WTC11 (cell line): ENCODE data around the gene BUD23. TPM values are rescaled to one million over a fixed set of nuclear protein-coding genes. Genes with fewer than 3 reads are reported as not detected.

Experiments used
- ATAC-seq: fragments of 200-7000 bp; cut with Tn5 transposase; 2 replicates; pipeline ENCODE4 v1.10.0; 2021; ENCODE audit warnings: mild to moderate bottlenecking, moderate library complexity
- CTCF ChIA-PET: fragments of 300-600 bp; sonication (Branson Sonifier 250); formaldehyde crosslinking; loops from one replicate; lab custom pipeline; 2021; ENCODE audit warnings: antibody characterized with exemption; lab: Charles Lee
- POLR2A ChIA-PET: fragments of 350-600 bp; sonication (Branson Sonifier 250); formaldehyde crosslinking; loops from one replicate; lab custom pipeline; 2021; ENCODE audit warnings: antibody characterized with exemption; lab: Charles Lee
- DNase-seq: peaks from one replicate; pipeline ENCODE4 v3.0.0; 2021; ENCODE audit warnings: low spot score
- H3K27ac Mint-ChIP-seq: 2 replicates; pipeline ENCODE4 v1.8.0; 2021; ENCODE audit warnings: mixed read lengths
- H3K27me3 Mint-ChIP-seq: 2 replicates; pipeline ENCODE4 v1.8.0; 2021; ENCODE audit warnings: low read depth, mild to moderate bottlenecking, moderate library complexity, mixed read lengths
- H3K36me3 Mint-ChIP-seq: 2 replicates; pipeline ENCODE4 v1.8.0; 2021; ENCODE audit warnings: mixed read lengths
- H3K4me1 Mint-ChIP-seq: 2 replicates; pipeline ENCODE4 v1.8.0; 2022; ENCODE audit warnings: mixed read lengths
- H3K4me3 Mint-ChIP-seq: 2 replicates; pipeline ENCODE4 v1.8.0; 2021; ENCODE audit warnings: mild to moderate bottlenecking, moderate library complexity, mixed read lengths
- H3K9me3 Mint-ChIP-seq: 2 replicates; pipeline ENCODE4 v1.8.0; 2021; ENCODE audit warnings: mixed read lengths
- ETV6 ChIP-seq: sonication (generic); formaldehyde crosslinking; IDR thresholded peaks from 2 replicates; pipeline ENCODE4 v1.8.1; 2022; ENCODE audit warnings: mild to moderate bottlenecking, missing genetic modification reagents
- FOXK1 ChIP-seq: sonication (generic); formaldehyde crosslinking; IDR thresholded peaks from 2 replicates; pipeline ENCODE4 v1.8.0; 2022; ENCODE audit warnings: mild to moderate bottlenecking, moderate library complexity, missing genetic modification reagents
- GABPB1 ChIP-seq: sonication (generic); formaldehyde crosslinking; IDR thresholded peaks from 2 replicates; pipeline ENCODE4 v1.8.1; 2023; ENCODE audit warnings: mild to moderate bottlenecking, missing genetic modification reagents
- HMGXB4 ChIP-seq: sonication (generic); formaldehyde crosslinking; IDR thresholded peaks from 2 replicates; pipeline ENCODE4 v1.8.1; 2023; ENCODE audit warnings: mild to moderate bottlenecking, moderate library complexity, missing genetic modification reagents
- IRF1 ChIP-seq: sonication (generic); formaldehyde crosslinking; IDR thresholded peaks from 2 replicates; pipeline ENCODE4 v1.8.0; 2023; ENCODE audit warnings: missing genetic modification reagents
- IRF2 ChIP-seq: sonication (generic); formaldehyde crosslinking; IDR thresholded peaks from 2 replicates; pipeline ENCODE4 v1.8.0; 2022; ENCODE audit warnings: low read depth, missing genetic modification reagents, borderline replicate concordance
- MXD4 ChIP-seq: fragments of 250-450 bp; sonication (Bioruptor Pico); IDR thresholded peaks from 2 replicates; pipeline ENCODE4 v1.8.0; 2021; ENCODE audit warnings: mild to moderate bottlenecking, moderate library complexity, borderline replicate concordance
- PREB ChIP-seq: sonication (generic); formaldehyde crosslinking; IDR thresholded peaks from 2 replicates; pipeline ENCODE4 v1.8.1; 2022; ENCODE audit warnings: mild to moderate bottlenecking, missing genetic modification reagents, moderate library complexity, borderline replicate concordance
- SOX15 ChIP-seq: fragments of 250-450 bp; sonication (Bioruptor Pico); IDR thresholded peaks from 2 replicates; pipeline ENCODE4 v1.9.0; 2021; ENCODE audit warnings: mild to moderate bottlenecking
- SP1 ChIP-seq: sonication (generic); formaldehyde crosslinking; conservative IDR thresholded peaks from 2 replicates; pipeline ENCODE4 v1.8.1; 2022; ENCODE audit warnings: missing genetic modification reagents
- USF1 ChIP-seq: sonication (generic); formaldehyde crosslinking; IDR thresholded peaks from 2 replicates; pipeline ENCODE4 v1.8.0; 2022; ENCODE audit warnings: mild to moderate bottlenecking, missing genetic modification reagents
- ZNF121 ChIP-seq: sonication (generic); formaldehyde crosslinking; IDR thresholded peaks from 2 replicates; pipeline ENCODE4 v1.8.0; 2023; ENCODE audit warnings: missing genetic modification reagents
- ZNF138 ChIP-seq: sonication (generic); formaldehyde crosslinking; conservative IDR thresholded peaks from 2 replicates; pipeline ENCODE4 v1.8.1; 2022; ENCODE audit warnings: mild to moderate bottlenecking, moderate library complexity, missing genetic modification reagents
- ZNF219 ChIP-seq: sonication (generic); formaldehyde crosslinking; IDR thresholded peaks from 2 replicates; pipeline ENCODE4 v1.8.0; 2023; ENCODE audit warnings: missing genetic modification reagents, mild to moderate bottlenecking, borderline replicate concordance
- total RNA-seq: library from RNA; stranded (reverse); gene quantifications from 3 replicates; pipeline ENCODE4 v1.2.3, GENCODE V29; 2021
- TF ChIP-seq, protein P1 (sequence below): sonication (generic); formaldehyde crosslinking; IDR thresholded peaks from 2 replicates; pipeline ENCODE4 v1.8.0; 2022; ENCODE audit warnings: mild to moderate bottlenecking, missing genetic modification reagents
- TF ChIP-seq, protein P2 (sequence below): sonication (generic); formaldehyde crosslinking; IDR thresholded peaks from 2 replicates; pipeline ENCODE4 v1.8.0; 2023; ENCODE audit warnings: mild to moderate bottlenecking, missing genetic modification reagents
- TF ChIP-seq, protein P3 (sequence below): sonication (generic); formaldehyde crosslinking; IDR thresholded peaks from 2 replicates; pipeline ENCODE4 v1.8.1; 2022; ENCODE audit warnings: mild to moderate bottlenecking, moderate library complexity, missing genetic modification reagents
- TF ChIP-seq, protein P4 (sequence below): sonication (generic); formaldehyde crosslinking; IDR thresholded peaks from 2 replicates; pipeline ENCODE4 v1.8.1; 2022; ENCODE audit warnings: low read depth, missing genetic modification reagents, borderline replicate concordance
- TF ChIP-seq, protein P5 (sequence below): sonication (generic); formaldehyde crosslinking; conservative IDR thresholded peaks from 2 replicates; pipeline ENCODE4 v1.8.1; 2022; ENCODE audit warnings: mild to moderate bottlenecking, missing genetic modification reagents

The BUD23 gene
- total RNA-seq, 1 experiment from 2014 or later: 91.9 TPM

DNA sequence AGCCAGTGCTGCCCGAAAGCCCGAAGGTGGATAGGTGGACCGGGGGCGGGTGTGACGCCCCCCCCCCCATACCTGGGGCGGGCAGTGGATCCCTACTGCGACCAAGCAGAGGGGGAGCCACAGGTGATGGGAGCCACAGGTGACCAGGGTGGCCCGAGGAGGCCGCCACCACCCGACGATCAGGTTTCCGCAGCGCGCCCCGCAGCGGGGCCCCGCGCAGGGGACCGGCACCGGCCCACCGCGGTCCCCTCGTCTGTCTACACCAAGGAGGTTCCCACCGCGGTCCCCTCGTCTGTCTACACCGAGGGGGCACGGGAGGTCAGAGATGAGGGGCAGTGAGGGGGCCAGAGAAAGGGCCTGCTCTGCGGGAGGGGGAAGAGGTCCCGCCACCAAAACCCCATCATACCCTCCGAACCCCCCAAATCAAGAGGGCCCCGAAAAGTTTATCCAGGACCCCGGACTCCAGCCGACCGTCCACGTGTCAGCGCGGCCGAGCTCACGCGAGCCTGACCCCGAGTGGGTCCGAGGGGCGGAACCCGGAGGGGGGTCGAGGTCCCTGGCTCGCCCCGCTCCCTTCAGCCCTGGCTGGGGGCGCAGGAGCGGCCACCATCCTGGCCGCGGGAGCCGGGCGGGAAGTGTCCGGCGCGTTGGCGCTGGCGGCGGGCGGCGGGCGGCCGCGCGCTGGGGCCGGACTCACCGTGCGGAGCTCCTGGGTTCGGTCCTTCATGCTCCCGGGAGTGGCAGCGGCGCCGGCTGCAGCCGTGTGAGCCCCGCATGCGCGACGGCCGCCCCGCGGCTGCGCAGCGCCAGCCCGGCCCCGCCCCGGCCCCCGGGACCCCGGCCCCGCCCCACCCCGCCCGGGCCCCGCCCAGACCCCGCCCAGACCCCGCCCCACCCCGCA is 35.8 kb downstream of the BUD23 start, which contains the start of gene STX1A (continued):
- TF ChIP-seq FOXK1 (CRISPR knock-in tag): 0 out of 2 replicates have a peak, but pooled peaks have one; percentile 8
- TF ChIP-seq IRF2 (CRISPR knock-in tag): no peak
- no peak for TF ChIP-seq IRF1 (CRISPR knock-in tag)
- TF ChIP-seq PREB (CRISPR knock-in tag): no peak
- TF ChIP-seq SP1 (CRISPR knock-in tag): peak; percentile 36; the same call in 1 of the 2 replicates
- TF ChIP-seq, protein P1, sequence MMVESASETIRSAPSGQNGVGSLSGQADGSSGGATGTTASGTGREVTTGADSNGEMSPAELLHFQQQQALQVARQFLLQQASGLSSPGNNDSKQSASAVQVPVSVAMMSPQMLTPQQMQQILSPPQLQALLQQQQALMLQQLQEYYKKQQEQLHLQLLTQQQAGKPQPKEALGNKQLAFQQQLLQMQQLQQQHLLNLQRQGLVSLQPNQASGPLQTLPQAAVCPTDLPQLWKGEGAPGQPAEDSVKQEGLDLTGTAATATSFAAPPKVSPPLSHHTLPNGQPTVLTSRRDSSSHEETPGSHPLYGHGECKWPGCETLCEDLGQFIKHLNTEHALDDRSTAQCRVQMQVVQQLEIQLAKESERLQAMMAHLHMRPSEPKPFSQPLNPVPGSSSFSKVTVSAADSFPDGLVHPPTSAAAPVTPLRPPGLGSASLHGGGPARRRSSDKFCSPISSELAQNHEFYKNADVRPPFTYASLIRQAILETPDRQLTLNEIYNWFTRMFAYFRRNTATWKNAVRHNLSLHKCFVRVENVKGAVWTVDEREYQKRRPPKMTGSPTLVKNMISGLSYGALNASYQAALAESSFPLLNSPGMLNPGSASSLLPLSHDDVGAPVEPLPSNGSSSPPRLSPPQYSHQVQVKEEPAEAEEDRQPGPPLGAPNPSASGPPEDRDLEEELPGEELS (CRISPR knock-in tag): peak; percentile 36; the same call in 1 of the 2 replicates
- no peak for TF ChIP-seq MXD4 (CRISPR knock-in tag)
- TF ChIP-seq, protein P2, sequence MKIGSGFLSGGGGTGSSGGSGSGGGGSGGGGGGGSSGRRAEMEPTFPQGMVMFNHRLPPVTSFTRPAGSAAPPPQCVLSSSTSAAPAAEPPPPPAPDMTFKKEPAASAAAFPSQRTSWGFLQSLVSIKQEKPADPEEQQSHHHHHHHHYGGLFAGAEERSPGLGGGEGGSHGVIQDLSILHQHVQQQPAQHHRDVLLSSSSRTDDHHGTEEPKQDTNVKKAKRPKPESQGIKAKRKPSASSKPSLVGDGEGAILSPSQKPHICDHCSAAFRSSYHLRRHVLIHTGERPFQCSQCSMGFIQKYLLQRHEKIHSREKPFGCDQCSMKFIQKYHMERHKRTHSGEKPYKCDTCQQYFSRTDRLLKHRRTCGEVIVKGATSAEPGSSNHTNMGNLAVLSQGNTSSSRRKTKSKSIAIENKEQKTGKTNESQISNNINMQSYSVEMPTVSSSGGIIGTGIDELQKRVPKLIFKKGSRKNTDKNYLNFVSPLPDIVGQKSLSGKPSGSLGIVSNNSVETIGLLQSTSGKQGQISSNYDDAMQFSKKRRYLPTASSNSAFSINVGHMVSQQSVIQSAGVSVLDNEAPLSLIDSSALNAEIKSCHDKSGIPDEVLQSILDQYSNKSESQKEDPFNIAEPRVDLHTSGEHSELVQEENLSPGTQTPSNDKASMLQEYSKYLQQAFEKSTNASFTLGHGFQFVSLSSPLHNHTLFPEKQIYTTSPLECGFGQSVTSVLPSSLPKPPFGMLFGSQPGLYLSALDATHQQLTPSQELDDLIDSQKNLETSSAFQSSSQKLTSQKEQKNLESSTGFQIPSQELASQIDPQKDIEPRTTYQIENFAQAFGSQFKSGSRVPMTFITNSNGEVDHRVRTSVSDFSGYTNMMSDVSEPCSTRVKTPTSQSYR (CRISPR knock-in tag): no peak
- 0 out of 2 replicates have a peak, but pooled peaks have one; percentile 34 for TF ChIP-seq HMGXB4
- TF ChIP-seq GABPB1: no peak
- TF ChIP-seq, protein P3, sequence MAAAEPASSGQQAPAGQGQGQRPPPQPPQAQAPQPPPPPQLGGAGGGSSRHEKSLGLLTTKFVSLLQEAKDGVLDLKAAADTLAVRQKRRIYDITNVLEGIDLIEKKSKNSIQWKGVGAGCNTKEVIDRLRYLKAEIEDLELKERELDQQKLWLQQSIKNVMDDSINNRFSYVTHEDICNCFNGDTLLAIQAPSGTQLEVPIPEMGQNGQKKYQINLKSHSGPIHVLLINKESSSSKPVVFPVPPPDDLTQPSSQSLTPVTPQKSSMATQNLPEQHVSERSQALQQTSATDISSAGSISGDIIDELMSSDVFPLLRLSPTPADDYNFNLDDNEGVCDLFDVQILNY (CRISPR knock-in tag): 0 out of 2 replicates have a peak, but pooled peaks have one; percentile 16
- TF ChIP-seq ZNF138: no peak
- no peak for TF ChIP-seq SOX15 (CRISPR knock-in tag)
- TF ChIP-seq ETV6: peak; percentile 56; the same call in 1 of the 2 replicates

DNA sequence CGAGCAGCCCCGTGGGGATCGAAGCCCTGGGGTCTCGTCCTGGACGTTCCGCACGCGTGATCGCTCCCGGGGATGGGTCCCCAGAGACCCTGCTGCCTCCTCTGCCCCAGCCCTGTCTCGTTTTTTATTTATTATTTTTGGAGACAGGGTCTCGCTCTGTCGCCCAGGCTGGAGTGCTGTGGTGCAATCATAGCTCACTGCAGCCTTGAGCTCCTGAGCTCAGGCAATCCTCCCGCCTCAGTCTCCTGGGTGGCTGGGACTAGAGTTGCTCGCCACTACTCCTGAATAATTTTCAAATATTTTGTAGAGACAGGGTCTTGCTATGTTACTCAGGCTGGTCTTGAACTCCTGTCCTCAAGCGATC is 36.4 kb downstream of the BUD23 start:
- no peaks in the 10 kb centered on the region for H3K4me1 Mint-ChIP-seq
- ATAC-seq: peak; percentile 9; the same call in 1 of the 2 replicates
- CTCF ChIA-PET: interaction anchor here (1.0 to 2.0 kb wide), 7 partner anchors 9 to 113 kb away, joined by 4 to 18 read pairs (median 4); no protein-coding TSS in a partner anchor
- no peaks in the 10 kb centered on the region for H3K36me3 Mint-ChIP-seq
- POLR2A ChIA-PET: interaction anchor here (0.8 kb wide), 1 partner anchor 16 kb away, joined by 5 read pairs; no protein-coding TSS in a partner anchor
- no peak for DNase-seq
- H3K9me3 Mint-ChIP-seq: no peaks in the 10 kb centered on the region
- peak overlapping the region; percentile 64 for H3K4me3 Mint-ChIP-seq
- no peak overlapping the region for H3K27ac Mint-ChIP-seq
- peaks cover 42% of the 10 kb centered on the region for H3K27me3 Mint-ChIP-seq
- TF ChIP-seq FOXK1 (CRISPR knock-in tag) (no peak), USF1 (CRISPR knock-in tag) (no peak), ZNF121 (CRISPR knock-in tag) (peak; percentile 85; the same call in 1 of the 2 replicates), ZNF219 (CRISPR knock-in tag) (no peak)
- TF ChIP-seq, protein P4, sequence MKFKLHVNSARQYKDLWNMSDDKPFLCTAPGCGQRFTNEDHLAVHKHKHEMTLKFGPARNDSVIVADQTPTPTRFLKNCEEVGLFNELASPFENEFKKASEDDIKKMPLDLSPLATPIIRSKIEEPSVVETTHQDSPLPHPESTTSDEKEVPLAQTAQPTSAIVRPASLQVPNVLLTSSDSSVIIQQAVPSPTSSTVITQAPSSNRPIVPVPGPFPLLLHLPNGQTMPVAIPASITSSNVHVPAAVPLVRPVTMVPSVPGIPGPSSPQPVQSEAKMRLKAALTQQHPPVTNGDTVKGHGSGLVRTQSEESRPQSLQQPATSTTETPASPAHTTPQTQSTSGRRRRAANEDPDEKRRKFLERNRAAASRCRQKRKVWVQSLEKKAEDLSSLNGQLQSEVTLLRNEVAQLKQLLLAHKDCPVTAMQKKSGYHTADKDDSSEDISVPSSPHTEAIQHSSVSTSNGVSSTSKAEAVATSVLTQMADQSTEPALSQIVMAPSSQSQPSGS (CRISPR knock-in tag): no peak
- TF ChIP-seq, protein P5, sequence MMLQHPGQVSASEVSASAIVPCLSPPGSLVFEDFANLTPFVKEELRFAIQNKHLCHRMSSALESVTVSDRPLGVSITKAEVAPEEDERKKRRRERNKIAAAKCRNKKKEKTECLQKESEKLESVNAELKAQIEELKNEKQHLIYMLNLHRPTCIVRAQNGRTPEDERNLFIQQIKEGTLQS: no peak
